ENCODE measurements around the gene DUS4L.

The DUS4L gene

GRCh38 chr7:107615910-107616680, 52.3 kb downstream of the DUS4L start:
- no peak for DNase-seq

- no peak for DNase-seq
Observed at GRCh38 chr7:107622429-107622828, 58.7 kb downstream of the DUS4L start.

GRCh38 chr7:107622894-107623293, 59.1 kb downstream of the DUS4L start:
- no peak for DNase-seq

GRCh38 chr7:107627002-107627401, 63.2 kb downstream of the DUS4L start:
- no peak for DNase-seq

Measured in effector CD4-positive, alpha-beta T cell (primary cell).